B cell (primary cell): ENCODE results near the gene NR5A1. TPM values are rescaled to one million over a fixed set of nuclear protein-coding genes. Genes with fewer than 3 reads are reported as not detected.

ENCODE experiments used
- ATAC-seq: fragments of 200-7000 bp; cut with Tn5 transposase; one replicate; pipeline ENCODE4 v1.10.0; 2021; ENCODE audit warnings: low read depth, mild to moderate bottlenecking, moderate number of reproducible peaks, moderate library complexity
- CTCF ChIA-PET: fragments of 350-600 bp; sonication (Branson Sonifier 250); formaldehyde crosslinking; loops from one replicate; lab custom pipeline; 2021; ENCODE audit warnings: antibody characterized with exemption, inconsistent platforms; lab: Charles Lee
- POLR2A ChIA-PET: fragments of 350-600 bp; sonication (Branson Sonifier 250); formaldehyde crosslinking; loops from one replicate; lab custom pipeline; 2021; ENCODE audit warnings: antibody characterized with exemption; lab: Charles Lee
- DNase-seq: peaks from one replicate; pipeline ENCODE4 v3.0.0; 2013
- H2AFZ ChIP-seq: 2 replicates; pipeline ENCODE4 v1.6.1; 2012; ENCODE audit warnings: mild to moderate bottlenecking, low read depth, low read length; ENCODE audit not compliant: insufficient read depth, poor library complexity, severe bottlenecking
- H3K27ac ChIP-seq, 2 donors: 1 replicate in 1 of 2; 2 replicates in 1 of 2; pipeline ENCODE4 v1.5.1; 2012 to 2013; ENCODE audit warnings: low read length in 2 of 2, mild to moderate bottlenecking in 2 of 2, moderate library complexity in 1 of 2
- H3K27me3 ChIP-seq, 4 experiments: fragments of 200-600 bp in 1 of 4; sonication (generic) in 1 of 4; replicated peaks in 1 of 4; 1 replicate in 2 of 4; 2 replicates in 2 of 4; pipeline versions ENCODE4 v1.6.1 to v1.7.0; 2013 to 2016; ENCODE audit warnings: low read length in 3 of 4, mild to moderate bottlenecking in 2 of 4, mixed read lengths in 1 of 4, moderate library complexity in 1 of 4; ENCODE audit not compliant: insufficient read depth in 4 of 4, control insufficient read depth in 3 of 4; ENCODE audit errors: control extremely low read depth in 1 of 4
- H3K36me3 ChIP-seq, 2 experiments: replicated peaks in 1 of 2; 1 replicate in 1 of 2; 2 replicates in 1 of 2; pipeline versions ENCODE4 v1.6.1 to v1.7.1; 2013; ENCODE audit warnings: low read length in 1 of 2; ENCODE audit not compliant: insufficient read depth in 2 of 2, control insufficient read depth in 1 of 2; ENCODE audit errors: control extremely low read depth in 1 of 2, extremely low read depth in 1 of 2
- H3K4me1 ChIP-seq, 2 donors: fragments of 200-600 bp in 1 of 2; sonication (generic) in 1 of 2; 1 replicate in 1 of 2; 2 replicates in 1 of 2; pipeline versions ENCODE4 v1.5.1 to v1.6.1; 2013 to 2017; ENCODE audit warnings: low read length in 2 of 2; ENCODE audit not compliant: control insufficient read depth in 2 of 2, insufficient read depth in 2 of 2
- H3K4me2 ChIP-seq: replicated peaks from 2 replicates; pipeline ENCODE3; 2012; ENCODE audit warnings: mild to moderate bottlenecking, low read depth, low read length; ENCODE audit not compliant: poor library complexity, severe bottlenecking
- H3K4me3 ChIP-seq, 5 experiments: fragments of 200-600 bp in 1 of 5; sonication (generic) in 1 of 5; 1 replicate in 3 of 5; 2 replicates in 2 of 5; pipeline versions ENCODE4 v1.5.1 to v1.7.0; 2011 to 2016; ENCODE audit warnings: low read length in 4 of 5, mild to moderate bottlenecking in 4 of 5, low read depth in 2 of 5, control low read depth in 1 of 5, moderate library complexity in 1 of 5; ENCODE audit not compliant: insufficient read depth in 1 of 5; ENCODE audit errors: control extremely low read depth in 1 of 5, extremely low read depth in 1 of 5
- H3K79me2 ChIP-seq: fragments of 200-600 bp; sonication (generic); one replicate; pipeline ENCODE4 v1.6.0; 2016; ENCODE audit warnings: low read length; ENCODE audit not compliant: control insufficient read depth, insufficient read depth
- H3K9ac ChIP-seq: fragments of 200-600 bp; sonication (generic); 2 replicates; pipeline ENCODE4 v1.6.1; 2017; ENCODE audit warnings: mild to moderate bottlenecking, low read length, moderate library complexity
- H3K9me3 ChIP-seq, 3 donors: one replicate each; pipeline versions ENCODE4 v1.6.1 to v1.7.1; 2013; ENCODE audit warnings: low read length in 2 of 3; ENCODE audit not compliant: control insufficient read depth in 2 of 3, insufficient read depth in 1 of 3; ENCODE audit errors: control extremely low read depth in 1 of 3
- H4K20me1 ChIP-seq: 2 replicates; pipeline ENCODE4 v1.6.0; 2012; ENCODE audit warnings: mild to moderate bottlenecking, low read length; ENCODE audit not compliant: insufficient read depth, control insufficient read depth, poor library complexity, severe bottlenecking
- H3K27ac Mint-ChIP-seq: one replicate; pipeline ENCODE4 v1.8.0; 2021; ENCODE audit warnings: mixed read lengths
- H3K27me3 Mint-ChIP-seq: one replicate; pipeline ENCODE4 v1.8.0; 2021; ENCODE audit warnings: mixed read lengths
- H3K4me1 Mint-ChIP-seq: one replicate; pipeline ENCODE4 v1.8.0; 2021; ENCODE audit warnings: mixed read lengths
- H3K4me3 Mint-ChIP-seq: one replicate; pipeline ENCODE4 v1.8.0; 2021; ENCODE audit warnings: mixed read lengths
- H3K9me3 Mint-ChIP-seq: one replicate; pipeline ENCODE4 v1.8.0; 2022; ENCODE audit warnings: mixed read lengths; ENCODE audit not compliant: insufficient read depth
- EZH2 ChIP-seq: IDR thresholded peaks from 2 replicates; pipeline ENCODE4 v1.6.1; 2012; ENCODE audit warnings: borderline replicate concordance, low read depth, mild to moderate bottlenecking, moderate library complexity, low read length; ENCODE audit not compliant: insufficient read depth, poor library complexity, severe bottlenecking
- WGBS: methylation state at CpG from one replicate; pipeline ENCODE4 v1.1.5; 2013; ENCODE audit warnings: missing lambda C conversion rate; ENCODE audit not compliant: insufficient coverage; 5-methylcytosine and 5-hydroxymethylcytosine counted together
- intact Hi-C: fragments of 100-400 bp; cut with micrococcal nuclease; formaldehyde crosslinking; loops from one replicate; pipeline ENCODE4 v1.10.0; 2022
- polyA plus RNA-seq: library from polyadenylated mRNA; depleted of rRNA; stranded (reverse); fragments of >200 nt; gene quantifications from 2 replicates; pipeline ENCODE4 v1.2.3, GENCODE V29; 2012
- total RNA-seq, 2 donors: library from RNA; stranded (reverse); fragments of 120-200 nt in 1 of 2; gene quantifications; 1 replicate in 1 of 2; 2 replicates in 1 of 2; pipeline versions ENCODE4 v1.2.3 to v1.2.4, GENCODE V29; 2013 to 2022
- TF ChIP-seq, protein P1 (sequence below): fragments of 200-600 bp; IDR thresholded peaks from one replicate; pipeline ENCODE4 v1.8.0; 2022; ENCODE audit warnings: antibody characterized with exemption, mild to moderate bottlenecking

The NR5A1 gene
- total and polyA plus RNA-seq, 2 donors (not counting 1 experiment from before 2014, with no cell fraction given) = not detected

DNA sequence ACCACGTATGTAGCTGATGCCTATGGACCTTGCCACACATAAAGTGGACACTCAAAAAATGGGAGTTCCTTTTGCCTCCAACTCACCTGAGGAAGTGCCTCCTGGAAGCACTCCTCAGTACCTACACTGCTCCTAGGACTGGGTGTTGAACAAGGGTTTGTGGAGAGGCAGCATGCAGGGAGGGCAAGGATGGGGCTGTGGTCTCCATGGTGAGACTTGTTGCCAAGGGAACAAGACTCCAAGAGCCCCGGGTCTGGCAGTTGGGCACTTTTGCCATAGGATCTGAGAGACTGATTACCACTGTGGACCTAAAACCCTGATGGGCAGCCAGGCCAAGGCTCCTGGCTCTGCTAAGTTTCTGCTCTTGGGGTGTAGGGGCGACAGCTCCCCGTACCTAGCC is 6.9 kb upstream of the NR5A1 start:
- Histone ChIP-seq H3K36me3 (no peaks in the 10 kb centered on the region), H3K4me2 (no peak overlapping the region), H3K79me2 (no peaks in the 10 kb centered on the region), H3K9me3 (no peaks in the 10 kb centered on the region), H3K27me3 (no peaks in the 10 kb centered on the region), H4K20me1 (no peaks in the 10 kb centered on the region), H3K4me1 (no peaks in the 10 kb centered on the region), H2AFZ (no peak overlapping the region), H3K27ac (no peak overlapping the region), H3K4me3 (no peak overlapping the region), H3K9ac (no peak overlapping the region)
- Mint-ChIP-seq H3K9me3 (no peaks in the 10 kb centered on the region), H3K27ac (no peak overlapping the region), H3K4me3 (no peak overlapping the region), H3K4me1 (no peaks in the 10 kb centered on the region), H3K27me3 (peaks cover 19% of the 10 kb centered on the region)
- ATAC-seq (no peak), DNase-seq (no peak)
- POLR2A ChIA-PET = no interaction called here
- TF ChIP-seq EZH2 = no peak
- TF ChIP-seq, protein P1, sequence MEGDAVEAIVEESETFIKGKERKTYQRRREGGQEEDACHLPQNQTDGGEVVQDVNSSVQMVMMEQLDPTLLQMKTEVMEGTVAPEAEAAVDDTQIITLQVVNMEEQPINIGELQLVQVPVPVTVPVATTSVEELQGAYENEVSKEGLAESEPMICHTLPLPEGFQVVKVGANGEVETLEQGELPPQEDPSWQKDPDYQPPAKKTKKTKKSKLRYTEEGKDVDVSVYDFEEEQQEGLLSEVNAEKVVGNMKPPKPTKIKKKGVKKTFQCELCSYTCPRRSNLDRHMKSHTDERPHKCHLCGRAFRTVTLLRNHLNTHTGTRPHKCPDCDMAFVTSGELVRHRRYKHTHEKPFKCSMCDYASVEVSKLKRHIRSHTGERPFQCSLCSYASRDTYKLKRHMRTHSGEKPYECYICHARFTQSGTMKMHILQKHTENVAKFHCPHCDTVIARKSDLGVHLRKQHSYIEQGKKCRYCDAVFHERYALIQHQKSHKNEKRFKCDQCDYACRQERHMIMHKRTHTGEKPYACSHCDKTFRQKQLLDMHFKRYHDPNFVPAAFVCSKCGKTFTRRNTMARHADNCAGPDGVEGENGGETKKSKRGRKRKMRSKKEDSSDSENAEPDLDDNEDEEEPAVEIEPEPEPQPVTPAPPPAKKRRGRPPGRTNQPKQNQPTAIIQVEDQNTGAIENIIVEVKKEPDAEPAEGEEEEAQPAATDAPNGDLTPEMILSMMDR = no peak
- CTCF ChIA-PET = no interaction called here
- intact Hi-C loops = no loop called here
- WGBS = 76% methylated on average over 4 of the region's 4 CpGs

DNA sequence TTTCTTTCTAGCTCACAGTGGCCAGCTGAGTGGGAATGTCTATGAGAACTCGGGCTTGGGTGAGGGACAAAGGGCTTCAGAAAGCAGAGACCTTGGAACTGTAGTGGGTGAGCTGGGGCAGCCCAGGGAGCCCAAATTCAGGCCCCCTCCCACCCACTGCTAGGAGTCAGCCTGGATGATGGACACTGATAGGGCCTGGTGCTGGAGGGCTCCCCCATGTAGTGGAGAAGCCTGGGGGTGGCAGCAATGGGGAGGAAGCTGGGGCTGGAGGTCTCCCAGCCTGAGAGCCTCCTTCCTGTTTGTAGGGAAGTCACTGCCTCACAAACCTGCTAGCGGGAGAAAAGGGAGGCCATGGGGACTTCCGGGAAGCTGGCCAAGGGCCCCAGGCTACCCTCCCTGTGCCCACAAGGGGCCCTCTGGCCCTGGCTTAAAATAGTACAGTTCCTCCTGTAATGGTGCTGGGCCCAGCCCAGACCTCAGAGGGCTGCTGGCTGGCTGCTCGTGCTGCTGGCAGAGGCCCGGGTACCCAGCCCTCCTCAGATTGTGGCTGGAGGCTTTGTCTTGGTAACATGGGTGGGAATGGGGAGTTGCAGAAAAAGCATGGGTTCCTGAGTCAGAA is 6.3 kb upstream of the NR5A1 start:
- ChIA-PET POLR2A (no interaction called here), CTCF (no interaction called here)
- no peak for DNase-seq
- TF ChIP-seq, protein P1 = no peak
- no peak for TF ChIP-seq EZH2
- no peaks in the 10 kb centered on the region for H4K20me1 ChIP-seq
- no peak overlapping the region for H3K9ac ChIP-seq
- H3K27ac Mint-ChIP-seq = no peak overlapping the region
- no peaks in the 10 kb centered on the region for H3K27me3 ChIP-seq
- intact Hi-C loops = no loop called here
- H3K4me1 ChIP-seq = no peaks in the 10 kb centered on the region
- no peaks in the 10 kb centered on the region for H3K9me3 ChIP-seq
- H3K4me3 ChIP-seq = no peak overlapping the region
- no peaks in the 10 kb centered on the region for H3K79me2 ChIP-seq
- WGBS = 37% methylated on average over 4 of the region's 5 CpGs
- no peaks in the 10 kb centered on the region for H3K9me3 Mint-ChIP-seq
- no peak overlapping the region for H3K4me2 ChIP-seq
- no peak overlapping the region for H3K27ac ChIP-seq
- no peak overlapping the region for H3K4me3 Mint-ChIP-seq
- no peaks in the 10 kb centered on the region for H3K4me1 Mint-ChIP-seq
- peaks cover 19% of the 10 kb centered on the region for H3K27me3 Mint-ChIP-seq
- no peaks in the 10 kb centered on the region for H3K36me3 ChIP-seq
- H2AFZ ChIP-seq = no peak overlapping the region
- ATAC-seq = no peak
